Activated CD8-positive, alpha-beta T cell treated with anti-CD3 and anti-CD28 coated beads, Interleukin-2, amount 10 ng/mL, durations not matched to agents 7 days and 5 days (primary cell): ENCODE measurements around the gene ALDOC. TPM values are rescaled to one million over a fixed set of nuclear protein-coding genes. Genes with fewer than 3 reads are reported as not detected.
"Not testable (repeated sequence)": the region's sequence is repeated elsewhere in the genome, so short reads cannot be mapped to it uniquely, and the experiment has no call there.

Experiments
- ATAC-seq: fragments of 150-1000 bp; cut with Tn5 transposase; one replicate; pipeline ENCODE4 v1.10.0; 2021; ENCODE audit warnings: moderate library complexity
- CTCF ChIA-PET: fragments of 350-600 bp; sonication (Branson Sonifier 250); formaldehyde crosslinking; loops from one replicate; lab custom pipeline; 2021; ENCODE audit warnings: antibody characterized with exemption; lab: Charles Lee
- POLR2A ChIA-PET: fragments of 350-600 bp; sonication (Branson Sonifier 250); formaldehyde crosslinking; loops from one replicate; lab custom pipeline; 2021; ENCODE audit warnings: antibody characterized with exemption; lab: Charles Lee
- DNase-seq: peaks from one replicate; pipeline ENCODE4 v3.0.0-alpha.2; 2020
- H3K27ac Mint-ChIP-seq: one replicate; pipeline ENCODE4 v1.8.0; 2021; ENCODE audit warnings: mild to moderate bottlenecking, mixed read lengths
- H3K27me3 Mint-ChIP-seq: one replicate; pipeline ENCODE4 v1.8.0; 2021; ENCODE audit warnings: low read depth, mixed read lengths
- H3K36me3 Mint-ChIP-seq: one replicate; pipeline ENCODE4 v1.8.0; 2021; ENCODE audit warnings: low read depth, mixed read lengths
- H3K4me1 Mint-ChIP-seq: one replicate; pipeline ENCODE4 v1.8.0; 2021; ENCODE audit warnings: low read depth, mixed read lengths
- H3K4me3 Mint-ChIP-seq: one replicate; pipeline ENCODE4 v1.8.0; 2021; ENCODE audit warnings: mild to moderate bottlenecking, mixed read lengths
- H3K9me3 Mint-ChIP-seq: one replicate; pipeline ENCODE4 v1.8.0; 2022; ENCODE audit warnings: mixed read lengths; ENCODE audit not compliant: insufficient read depth
- total RNA-seq, 2 experiments: library from RNA; stranded (reverse); gene quantifications; one replicate each; pipeline ENCODE4 v1.2.3, GENCODE V29; 2021

Gene ALDOC
- total RNA-seq, 2 experiments from 2014 or later: 97.3 to 99.7 TPM

- CTCF ChIA-PET: no interaction called here
These were observed 5.8 kb upstream of the ALDOC start for GRCh38 chr17:28582513-28582912.

GRCh38 chr17:28580959-28581358 is 4.3 kb upstream of the ALDOC start:
- DNase-seq: no peak
- ChIA-PET POLR2A (interaction anchor here (0.9 kb wide), 2 partner anchors 13 to 17 kb away, joined by 3 to 4 read pairs; no protein-coding TSS in a partner anchor), CTCF (interaction anchor here (0.7 to 2.3 kb wide), 2 partner anchors 10 to 31 kb away, joined by 3 to 12 read pairs; partner anchors contain the start of gene PIGS)
- H3K4me3 Mint-ChIP-seq: no peak overlapping the region
- H3K4me1 Mint-ChIP-seq: peaks cover 22% of the 10 kb centered on the region
- no peaks in the 10 kb centered on the region for H3K27me3 Mint-ChIP-seq
- ATAC-seq: no peak
- H3K9me3 Mint-ChIP-seq: no peaks in the 10 kb centered on the region
- no peak overlapping the region for H3K27ac Mint-ChIP-seq
- H3K36me3 Mint-ChIP-seq: peaks cover 43% of the 10 kb centered on the region

More at GRCh38 chr17:28582513-28582912, 5.8 kb upstream of the ALDOC start:
- no peaks in the 10 kb centered on the region for H3K27me3 Mint-ChIP-seq
- H3K4me1 Mint-ChIP-seq: peaks cover 10% of the 10 kb centered on the region
- no peaks in the 10 kb centered on the region for H3K9me3 Mint-ChIP-seq
- H3K27ac Mint-ChIP-seq: no peak overlapping the region
- no peak for ATAC-seq
- no peak for DNase-seq
- H3K4me3 Mint-ChIP-seq: no peak overlapping the region
- H3K36me3 Mint-ChIP-seq: peaks cover 30% of the 10 kb centered on the region
- POLR2A ChIA-PET: interaction anchor here (0.6 kb wide), 1 partner anchor 14 kb away, joined by 3 read pairs; no protein-coding TSS in a partner anchor

GRCh38 chr17:28579526-28579925 is 2.8 kb upstream of the ALDOC start:
- no peaks in the 10 kb centered on the region for H3K9me3 Mint-ChIP-seq
- DNase-seq (no peak), ATAC-seq (no peak)
- H3K27ac Mint-ChIP-seq: peak overlapping the region; percentile 10
- no peaks in the 10 kb centered on the region for H3K27me3 Mint-ChIP-seq
- POLR2A ChIA-PET: interaction anchor here (0.6 to 2.8 kb wide), 4 partner anchors 15 to 66 kb away, joined by 3 to 18 read pairs (median 4); partner anchors contain the start of gene SPAG5
- H3K4me1 Mint-ChIP-seq: peaks cover 34% of the 10 kb centered on the region
- H3K36me3 Mint-ChIP-seq: peaks cover 48% of the 10 kb centered on the region
- no peak overlapping the region for H3K4me3 Mint-ChIP-seq
- CTCF ChIA-PET: interaction anchor here (1.0 to 2.3 kb wide), 2 partner anchors 30 to 32 kb away, joined by 3 to 12 read pairs; no protein-coding TSS in a partner anchor

- H3K27me3 Mint-ChIP-seq: no peaks in the 10 kb centered on the region
- no peak for ATAC-seq
- POLR2A ChIA-PET: interaction anchor here (1.0 to 2.8 kb wide), 4 partner anchors 8 to 29 kb away, joined by 3 to 18 read pairs (median 5); partner anchors contain the start of gene SPAG5
- H3K36me3 Mint-ChIP-seq: peaks cover 58% of the 10 kb centered on the region
- H3K27ac Mint-ChIP-seq: no peak overlapping the region
- CTCF ChIA-PET: interaction anchor here (1.0 to 2.3 kb wide), 3 partner anchors 29 to 65 kb away, joined by 3 to 12 read pairs (median 7); no protein-coding TSS in a partner anchor
- H3K4me3 Mint-ChIP-seq: no peak overlapping the region
- DNase-seq: no peak
- H3K9me3 Mint-ChIP-seq: no peaks in the 10 kb centered on the region
- peaks cover 34% of the 10 kb centered on the region for H3K4me1 Mint-ChIP-seq
These were observed 1.8 kb upstream of the ALDOC start for GRCh38 chr17:28578246-28579195.

GRCh38 chr17:28577466-28577824 is 750 bp upstream of the ALDOC start:
- no peak for DNase-seq
- Mint-ChIP-seq H3K27ac (peak overlapping the region; percentile 86), H3K27me3 (no peaks in the 10 kb centered on the region), H3K4me3 (no peak overlapping the region), H3K36me3 (peaks cover 64% of the 10 kb centered on the region), H3K9me3 (no peaks in the 10 kb centered on the region), H3K4me1 (peaks cover 42% of the 10 kb centered on the region)
- ChIA-PET CTCF (interaction anchor here (0.6 to 4.9 kb wide), 8 partner anchors 11 to 149 kb away, joined by 3 to 44 read pairs (median 4); partner anchors contain the start of gene TLCD1), POLR2A (interaction anchor here (1.0 to 2.8 kb wide), 6 partner anchors 7 to 84 kb away, joined by 3 to 18 read pairs (median 5); partner anchors contain the start of genes SDF2, SPAG5 and SUPT6H)
- no peak for ATAC-seq

- ChIA-PET POLR2A (interaction anchor here (0.6 to 2.0 kb wide), 6 partner anchors 20 to 86 kb away, joined by 3 to 8 read pairs (median 4); partner anchors contain the start of genes SDF2 and SUPT6H), CTCF (interaction anchor here (0.7 to 4.9 kb wide), 8 partner anchors 15 to 350 kb away, joined by 3 to 44 read pairs (median 6); partner anchors contain the start of genes BLTP2 and UNC119)
- ATAC-seq, H3K27me3 Mint-ChIP-seq, H3K9me3 Mint-ChIP-seq, DNase-seq: not testable (repeated sequence)
- Mint-ChIP-seq H3K36me3 (peaks cover 64% of the 10 kb centered on the region), H3K4me3 (peak overlapping the region; percentile 84), H3K4me1 (peaks cover 49% of the 10 kb centered on the region), H3K27ac (peak overlapping the region; percentile 86)
These were observed 679 bp downstream of the ALDOC start for GRCh38 chr17:28576016-28576415.

GRCh38 chr17:28575126-28575795 is 1.4 kb downstream of the ALDOC start:
- H3K27ac Mint-ChIP-seq: no peak overlapping the region
- DNase-seq (no peak), ATAC-seq (no peak)
- peaks cover 61% of the 10 kb centered on the region for H3K36me3 Mint-ChIP-seq
- H3K9me3 Mint-ChIP-seq: no peaks in the 10 kb centered on the region
- CTCF ChIA-PET: interaction anchor here (1.0 to 4.9 kb wide), 7 partner anchors 9 to 151 kb away, joined by 3 to 44 read pairs (median 6); partner anchors contain the start of gene UNC119
- POLR2A ChIA-PET: interaction anchor here (0.9 to 1.5 kb wide), 3 partner anchors 13 to 87 kb away, joined by 3 to 5 read pairs (median 3); partner anchors contain the start of genes SDF2 and SUPT6H
- no peaks in the 10 kb centered on the region for H3K27me3 Mint-ChIP-seq
- peaks cover 46% of the 10 kb centered on the region for H3K4me1 Mint-ChIP-seq
- no peak overlapping the region for H3K4me3 Mint-ChIP-seq

GRCh38 chr17:28574526-28574925 is 2.2 kb downstream of the ALDOC start:
- no peak for DNase-seq
- ChIA-PET CTCF (interaction anchor here (1.0 to 4.9 kb wide), 4 partner anchors 8 to 26 kb away, joined by 4 to 44 read pairs (median 8); no protein-coding TSS in a partner anchor), POLR2A (interaction anchor here (0.9 to 1.5 kb wide), 3 partner anchors 12 to 87 kb away, joined by 3 to 5 read pairs (median 3); partner anchors contain the start of genes SDF2 and SUPT6H)
- H3K4me3 Mint-ChIP-seq: no peak overlapping the region
- no peak overlapping the region for H3K27ac Mint-ChIP-seq
- no peaks in the 10 kb centered on the region for H3K27me3 Mint-ChIP-seq
- peaks cover 49% of the 10 kb centered on the region for H3K4me1 Mint-ChIP-seq
- no peaks in the 10 kb centered on the region for H3K9me3 Mint-ChIP-seq
- peaks cover 61% of the 10 kb centered on the region for H3K36me3 Mint-ChIP-seq
- no peak for ATAC-seq

- Mint-ChIP-seq H3K4me3 (no peak overlapping the region), H3K9me3 (no peaks in the 10 kb centered on the region), H3K4me1 (peaks cover 52% of the 10 kb centered on the region), H3K27ac (no peak overlapping the region), H3K27me3 (no peaks in the 10 kb centered on the region), H3K36me3 (peaks cover 58% of the 10 kb centered on the region)
- no peak for DNase-seq
- ChIA-PET POLR2A (interaction anchor here (0.9 kb wide), 1 partner anchor 11 kb away, joined by 3 read pairs; no protein-coding TSS in a partner anchor), CTCF (interaction anchor here (1.0 to 4.9 kb wide), 4 partner anchors 8 to 26 kb away, joined by 4 to 44 read pairs (median 8); no protein-coding TSS in a partner anchor)
- no peak for ATAC-seq
These were observed 2.7 kb downstream of the ALDOC start for GRCh38 chr17:28573966-28574480.

GRCh38 chr17:28573521-28573920 is 3.2 kb downstream of the ALDOC start:
- ATAC-seq: no peak
- CTCF ChIA-PET: interaction anchor here (2.1 to 4.9 kb wide), 2 partner anchors 25 to 26 kb away, joined by 8 to 44 read pairs; no protein-coding TSS in a partner anchor

More at GRCh38 chr17:28573521-28573920, 3.2 kb downstream of the ALDOC start:
- POLR2A ChIA-PET: no interaction called here
- Mint-ChIP-seq H3K27me3 (no peaks in the 10 kb centered on the region), H3K4me3 (no peak overlapping the region), H3K27ac (no peak overlapping the region), H3K9me3 (no peaks in the 10 kb centered on the region), H3K36me3 (peaks cover 55% of the 10 kb centered on the region), H3K4me1 (peaks cover 53% of the 10 kb centered on the region)
- no peak for DNase-seq
